ENCODE data around the gene KCND3. TPM values are rescaled to one million over a fixed set of nuclear protein-coding genes. Genes with fewer than 3 reads are reported as not detected.

KCND3 gene
- total RNA-seq, 4 donors from 2014 or later = 1.8 to 5.3 (median 4.2) TPM

- intact Hi-C loops (cut with DNase I) = no loop called here
- H3K4me3 ChIP-seq (replicated peaks in 1 of 3) = no peak overlapping the region
- H3K27me3 ChIP-seq = no peaks in the 10 kb centered on the region
- WGBS, 2 donors = 95 to 96% methylated on average over 26 to 27 of the region's 28 CpGs
- TF ChIP-seq CTCF (IDR thresholded peaks at IDR 0.05) (no peak), POLR2A (IDR thresholded peaks at IDR 0.05) (no peak)
- DNase-seq = no peak
- no peaks in the 10 kb centered on the region for H3K9me3 ChIP-seq
- no peaks in the 10 kb centered on the region for H3K4me1 ChIP-seq
- H3K36me3 ChIP-seq = no peaks in the 10 kb centered on the region
- H3K27ac ChIP-seq = no peak overlapping the region
Measured at GRCh38 chr1:111982428-111982827, 7.0 kb downstream of the KCND3 start.

- no peaks in the 10 kb centered on the region for H3K9me3 ChIP-seq
- intact Hi-C loops (cut with DNase I) = no loop called here
- no peaks in the 10 kb centered on the region for H3K27me3 ChIP-seq
- H3K36me3 ChIP-seq = no peaks in the 10 kb centered on the region
- TF ChIP-seq POLR2A (IDR thresholded peaks at IDR 0.05) (no peak), CTCF (IDR thresholded peaks at IDR 0.05) (no peak)
- no peak overlapping the region for H3K4me3 ChIP-seq (replicated peaks in 1 of 3)
- WGBS, 2 donors = 95 to 97% methylated on average over 34 to 37 of the region's 37 CpGs
- no peak for DNase-seq
- H3K4me1 ChIP-seq = no peaks in the 10 kb centered on the region
- no peak overlapping the region for H3K27ac ChIP-seq
Measured at GRCh38 chr1:111981871-111982270, 7.6 kb downstream of the KCND3 start.

- Histone ChIP-seq H3K4me1 (no peaks in the 10 kb centered on the region), H3K27ac (no peak overlapping the region), H3K9me3 (no peaks in the 10 kb centered on the region), H3K4me3 (replicated peaks in 1 of 3) (no peak overlapping the region), H3K27me3 (no peaks in the 10 kb centered on the region), H3K36me3 (no peaks in the 10 kb centered on the region)
- no peak for DNase-seq
- intact Hi-C loops (cut with DNase I) = no loop called here
- TF ChIP-seq CTCF (IDR thresholded peaks at IDR 0.05) (no peak), POLR2A (IDR thresholded peaks at IDR 0.05) (no peak)
- WGBS, 2 donors = 69 to 72% methylated on average over 7 of the region's 7 CpGs
Measured at GRCh38 chr1:111981090-111981489, 8.4 kb downstream of the KCND3 start.

GRCh38 chr1:111980686-111981085 lies 8.8 kb downstream of the KCND3 start:
- TF ChIP-seq CTCF (IDR thresholded peaks at IDR 0.05) (no peak), POLR2A (IDR thresholded peaks at IDR 0.05) (no peak)

GRCh38 chr1:111978695-111979094 lies 10.8 kb downstream of the KCND3 start:
- 39 to 47% methylated on average over 1 of the region's 1 CpG for WGBS, 2 donors
- Histone ChIP-seq H3K4me1 (no peaks in the 10 kb centered on the region), H3K27me3 (no peaks in the 10 kb centered on the region), H3K27ac (no peak overlapping the region), H3K9me3 (no peaks in the 10 kb centered on the region), H3K36me3 (no peaks in the 10 kb centered on the region), H3K4me3 (replicated peaks in 1 of 3) (no peak overlapping the region)
- no peak for DNase-seq
- TF ChIP-seq CTCF (IDR thresholded peaks at IDR 0.05) (no peak), POLR2A (IDR thresholded peaks at IDR 0.05) (no peak)
- intact Hi-C loops (cut with DNase I) = no loop called here

More at GRCh38 chr1:111980686-111981085, 8.8 kb downstream of the KCND3 start:
- Histone ChIP-seq H3K27ac (no peak overlapping the region), H3K9me3 (no peaks in the 10 kb centered on the region), H3K4me3 (replicated peaks in 1 of 3) (no peak overlapping the region), H3K36me3 (no peaks in the 10 kb centered on the region), H3K4me1 (no peaks in the 10 kb centered on the region), H3K27me3 (no peaks in the 10 kb centered on the region)
- no peak for DNase-seq
- 73 to 77% methylated on average over 6 of the region's 6 CpGs for WGBS, 2 donors
- intact Hi-C loops (cut with DNase I) = no loop called here

Measured in thyroid gland (tissue), 4 donors.